ENCODE measurements around the gene RNF167.

The RNF167 gene

DNA sequence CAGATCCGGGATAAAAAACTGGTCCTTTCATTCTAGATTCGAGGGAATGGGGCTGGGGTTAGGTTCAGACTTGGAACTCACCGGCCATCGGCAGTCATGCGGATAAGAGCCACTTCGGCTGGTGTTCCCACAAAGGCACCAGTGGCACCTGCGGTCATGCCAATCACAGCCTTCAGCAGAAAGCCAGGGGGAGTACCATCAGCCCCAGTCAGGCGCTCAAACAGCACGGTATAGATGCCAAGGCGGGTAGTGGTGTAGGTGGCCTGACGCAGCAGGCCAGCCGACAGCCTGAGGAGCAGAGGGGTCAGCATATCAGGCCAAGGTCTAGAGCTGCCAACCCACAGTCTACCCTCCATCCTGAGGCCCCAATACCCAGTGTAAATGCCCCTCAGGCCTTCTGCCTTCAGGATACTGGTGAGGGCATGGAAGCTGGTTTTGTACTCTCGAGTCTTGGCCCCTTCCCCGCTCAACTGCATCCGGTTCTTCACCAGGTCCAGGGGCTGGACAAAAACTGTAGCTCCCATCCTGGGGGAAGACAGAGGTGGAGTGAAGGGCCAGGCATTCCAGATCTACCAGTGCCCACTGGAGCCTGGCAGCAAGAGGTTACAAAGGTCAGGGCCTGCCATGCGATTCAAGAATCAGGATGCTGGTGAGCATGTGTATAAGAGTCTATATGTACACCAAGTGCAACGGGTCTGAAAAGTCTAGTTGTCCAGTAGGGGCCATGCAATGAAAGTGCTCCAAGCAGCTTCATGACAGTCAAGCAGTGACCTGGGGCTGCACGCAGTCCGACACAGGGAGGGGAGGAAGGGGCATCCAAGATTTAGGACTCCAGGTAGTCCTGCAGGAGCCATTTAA is 1.2 kb upstream of the RNF167 start:
- no peak for DNase-seq (ENCODE audit: low read depth)

DNA sequence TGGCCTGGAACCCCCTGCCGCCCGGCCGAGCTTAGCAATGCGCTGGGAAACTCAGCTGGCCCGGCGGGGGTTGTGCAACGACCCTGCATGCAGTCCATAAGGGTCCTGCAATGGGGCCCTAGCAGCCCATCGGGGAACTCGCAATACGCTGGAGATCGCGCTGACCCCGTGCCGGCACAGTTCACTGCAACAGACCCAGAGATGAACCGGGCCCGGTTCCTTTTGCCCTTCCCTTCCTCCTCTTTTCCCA is 597 bp upstream of the RNF167 start:
- DNase-seq (ENCODE audit: low read depth): no peak

DNA sequence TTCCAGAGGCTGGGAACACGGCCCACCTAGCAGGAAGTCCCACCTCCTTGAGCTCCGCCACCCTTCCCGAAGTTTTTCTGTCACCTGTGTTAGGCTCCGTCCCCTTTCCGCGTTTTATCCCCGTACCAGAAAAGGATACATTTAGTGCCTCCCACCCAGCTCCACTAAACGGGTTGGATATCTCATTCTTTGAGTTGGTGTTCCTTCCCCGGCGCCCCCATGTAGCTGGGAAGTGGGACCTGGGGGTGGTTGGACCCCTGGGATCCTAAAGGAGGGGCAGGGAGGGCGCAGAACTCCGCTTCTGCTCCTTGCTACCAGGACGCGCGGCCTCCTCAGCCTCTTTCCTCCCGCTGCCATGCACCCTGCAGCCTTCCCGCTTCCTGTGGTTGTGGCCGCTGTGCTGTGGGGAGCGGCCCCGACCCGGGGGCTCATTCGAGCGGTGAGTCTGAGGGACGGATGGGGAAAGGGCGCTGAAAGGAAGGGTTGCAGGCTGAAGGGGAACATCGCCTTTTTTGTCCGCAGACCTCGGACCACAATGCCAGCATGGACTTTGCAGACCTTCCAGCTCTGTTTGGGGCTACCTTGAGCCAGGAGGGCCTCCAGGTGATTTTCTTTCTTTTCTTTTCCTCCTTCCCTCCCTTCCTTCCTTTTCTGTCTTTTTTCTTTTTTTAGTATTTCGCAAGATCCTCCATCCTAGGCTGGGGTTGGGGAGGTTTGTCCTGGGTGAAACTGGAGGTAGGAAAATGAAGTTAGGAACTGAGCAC is 669 bp downstream of the RNF167 start:
- DNase-seq (ENCODE audit: low read depth): no peak

- no peak for DNase-seq (ENCODE audit: low read depth)
These were observed 1.2 kb downstream of the RNF167 start for GRCh38 chr17:4941319-4941610.

- no peak for DNase-seq (ENCODE audit: low read depth)
These were observed 2.9 kb downstream of the RNF167 start for GRCh38 chr17:4942760-4943508.

GRCh38 chr17:4944163-4944553 is 4.1 kb downstream of the RNF167 start:
- DNase-seq (ENCODE audit: low read depth): no peak

DNA sequence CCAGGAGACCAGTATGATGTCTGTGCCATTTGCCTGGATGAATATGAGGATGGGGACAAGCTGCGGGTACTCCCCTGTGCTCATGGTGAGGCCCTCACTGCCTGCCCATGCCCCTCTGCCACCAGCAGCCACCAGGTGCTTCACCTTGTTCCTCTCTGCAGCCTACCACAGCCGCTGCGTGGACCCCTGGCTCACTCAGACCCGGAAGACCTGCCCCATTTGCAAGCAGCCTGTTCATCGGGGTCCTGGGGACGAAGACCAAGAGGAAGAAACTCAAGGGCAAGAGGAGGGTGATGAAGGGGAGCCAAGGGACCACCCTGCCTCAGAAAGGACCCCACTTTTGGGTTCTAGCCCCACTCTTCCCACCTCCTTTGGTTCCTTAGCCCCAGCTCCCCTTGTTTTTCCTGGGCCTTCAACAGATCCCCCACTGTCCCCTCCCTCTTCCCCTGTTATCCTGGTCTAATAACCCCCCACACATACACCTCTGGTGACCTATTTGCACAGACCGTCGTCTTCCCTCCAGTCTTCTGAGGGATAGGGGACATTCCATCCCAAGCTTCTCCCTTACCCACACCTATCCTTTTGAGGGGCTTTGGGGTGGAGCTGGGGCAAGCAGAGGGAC is 4.6 kb downstream of the RNF167 start:
- DNase-seq (ENCODE audit: low read depth): no peak

- peak; percentile 84 for DNase-seq (ENCODE audit: low read depth)
These were observed 5.3 kb downstream of the RNF167 start for GRCh38 chr17:4945176-4945943.

- no peak for DNase-seq (ENCODE audit: low read depth)
These were observed 5.8 kb downstream of the RNF167 start for GRCh38 chr17:4945944-4946280.

GRCh38 chr17:4946312-4946976 is 6.4 kb downstream of the RNF167 start:
- DNase-seq (ENCODE audit: low read depth): no peak

DNA sequence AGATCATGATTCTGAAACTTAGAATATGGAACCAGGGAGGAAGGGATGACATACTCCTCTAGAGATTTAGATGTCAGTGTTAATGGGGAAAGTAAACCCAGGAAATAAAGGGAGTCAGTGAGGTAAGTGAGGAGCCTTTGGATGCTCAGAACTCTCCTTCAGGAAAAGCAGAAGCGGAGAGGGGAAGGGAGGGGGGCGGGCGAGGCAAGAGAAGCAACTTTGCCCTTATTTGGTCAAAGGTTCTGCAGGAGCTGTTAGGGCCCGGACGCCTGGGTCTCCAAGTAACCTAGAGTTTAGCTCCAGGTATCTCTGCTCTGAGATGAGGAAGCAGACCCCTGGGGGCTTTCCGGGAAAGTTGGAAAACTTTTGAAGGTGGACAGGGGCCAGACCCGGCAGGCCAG is 6.9 kb downstream of the RNF167 start:
- DNase-seq (ENCODE audit: low read depth): no peak

GRCh38 chr17:4947411-4948165 is 7.5 kb downstream of the RNF167 start:
- peak; percentile 62 for DNase-seq (ENCODE audit: low read depth)

DNA sequence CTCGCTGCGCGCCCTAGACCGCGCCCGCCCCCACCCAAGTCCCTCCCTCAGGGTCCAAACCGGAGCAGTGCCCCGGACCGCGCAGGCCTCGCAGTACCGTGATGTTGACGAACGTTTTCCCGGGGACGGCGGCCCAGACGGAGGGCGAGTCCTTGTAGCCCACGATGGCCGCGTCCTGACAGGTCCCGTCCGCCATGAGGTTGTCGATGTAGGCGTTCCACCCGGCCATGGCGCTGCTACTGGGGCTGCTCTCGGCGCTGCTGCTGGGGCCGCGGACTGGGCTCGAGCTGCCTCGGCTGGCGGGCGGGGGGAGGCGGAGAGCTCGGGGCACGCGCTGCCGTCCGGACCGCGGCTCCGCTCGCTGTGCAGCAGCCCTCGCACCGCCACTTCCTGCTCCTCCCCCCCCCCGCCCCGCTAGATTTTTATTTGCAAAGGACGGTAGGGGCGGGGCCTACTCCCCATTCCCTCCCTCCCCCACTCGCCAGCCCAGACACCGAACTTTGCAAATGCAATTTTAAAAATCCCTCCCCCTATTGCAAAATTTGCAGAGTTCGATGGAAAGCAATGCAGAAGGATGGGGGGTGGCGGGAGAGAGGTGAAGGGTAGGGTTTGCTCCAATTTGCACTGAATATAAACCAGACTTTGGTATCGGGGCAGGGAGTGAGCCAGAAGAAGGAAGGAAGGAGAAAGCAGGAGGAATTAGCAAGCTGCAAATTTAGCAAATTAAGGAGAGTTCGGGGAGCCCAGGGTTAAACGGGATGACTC is 8.3 kb downstream of the RNF167 start, which contains the start of gene PFN1:
PFN1 (minus strand) TSS at position 365 of the 765 bp plus-strand sequence; CDS start at position 229, 136 bp downstream.
- peak; percentile 88 for DNase-seq (ENCODE audit: low read depth)

DNA sequence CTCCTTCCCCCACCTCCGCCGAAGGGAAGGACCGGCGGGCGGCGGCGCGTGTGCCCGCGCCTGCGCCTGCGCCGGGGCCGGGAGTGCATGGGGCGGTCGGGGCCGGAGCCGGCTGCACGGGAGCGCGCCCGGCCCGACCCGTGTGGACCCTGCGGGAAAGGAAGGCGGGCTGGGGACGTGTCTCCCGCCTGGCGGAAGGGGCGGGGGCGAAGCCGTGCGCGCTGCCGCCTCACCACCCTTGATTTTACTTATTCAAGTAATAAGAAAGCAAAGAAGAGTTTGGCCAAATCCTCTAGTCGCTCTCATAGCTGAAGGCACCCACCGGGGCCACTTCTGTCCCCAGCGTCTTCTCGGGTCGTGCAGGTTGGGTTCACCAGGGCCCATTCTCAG is 8.9 kb downstream of the RNF167 start:
- peak; percentile 77 for DNase-seq (ENCODE audit: low read depth)

DNA sequence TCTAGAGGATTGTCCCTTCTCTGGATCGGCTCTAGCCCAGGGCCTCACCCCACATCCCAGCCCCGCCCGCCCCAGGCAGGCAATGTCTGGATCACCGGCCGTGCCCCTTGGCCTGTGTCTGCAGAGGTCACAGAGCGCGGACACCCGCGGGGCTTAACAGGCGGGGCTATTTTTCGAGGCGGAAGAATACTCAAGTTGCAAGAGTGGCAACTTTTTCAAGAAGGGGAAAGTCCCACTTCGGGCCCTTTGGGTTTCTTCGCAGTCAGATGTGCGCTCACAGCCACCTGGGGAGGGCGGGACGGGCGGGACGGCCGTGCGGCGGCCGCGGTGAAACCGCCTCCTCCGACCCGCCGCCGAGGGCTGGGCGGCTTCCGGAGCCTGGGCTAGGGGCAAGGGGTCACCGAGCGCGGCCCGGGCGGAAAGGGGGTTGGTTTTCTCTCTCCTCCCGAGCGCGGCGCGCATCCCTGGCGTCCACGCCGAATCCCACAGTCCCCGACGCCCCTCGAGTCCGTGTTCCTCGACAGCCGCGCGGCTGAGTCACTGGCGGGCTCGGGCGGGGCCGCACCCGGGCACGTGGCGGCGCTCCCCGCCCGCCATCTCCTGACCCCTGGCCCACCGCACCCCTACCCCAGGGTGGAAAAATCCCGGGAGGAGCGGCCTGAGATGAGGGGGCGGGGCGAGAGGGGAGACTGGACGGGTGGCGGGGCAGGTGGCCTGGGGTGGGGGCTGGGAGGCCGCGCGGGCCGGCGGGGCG is 9.4 kb downstream of the RNF167 start:
- DNase-seq (ENCODE audit: low read depth): peak; percentile 64

- DNase-seq (ENCODE audit: low read depth): no peak
These were observed 10.1 kb downstream of the RNF167 start for GRCh38 chr17:4950075-4950745.

DNA sequence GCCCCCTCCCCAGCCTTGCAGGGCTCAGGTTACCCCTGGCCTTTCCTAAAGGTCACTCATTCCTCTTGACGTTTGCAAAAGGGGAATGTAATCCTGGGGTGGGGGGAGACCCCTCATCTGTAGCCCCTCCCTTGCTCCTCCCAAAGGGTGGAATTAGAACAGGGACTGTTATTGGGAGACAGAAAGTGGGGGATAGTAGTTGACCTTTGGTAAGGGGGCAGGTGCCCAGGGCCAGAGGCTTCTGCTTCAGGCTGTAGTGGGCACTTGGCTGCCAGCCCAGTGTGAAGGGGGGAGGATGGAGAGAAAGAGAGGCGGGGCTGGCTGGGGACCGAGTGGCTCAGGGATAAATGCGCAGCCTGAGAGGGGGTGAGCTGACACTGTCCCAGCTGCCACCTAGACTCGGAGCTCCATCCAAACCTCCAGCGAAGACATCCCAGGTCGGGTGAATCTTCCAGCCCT is 10.7 kb downstream of the RNF167 start, which contains the start of gene ENO3:
ENO3 (plus strand) TSS at position 374 of the 459 bp plus-strand sequence. CDS start 711 bp downstream, outside the sequence.
- no peak for DNase-seq (ENCODE audit: low read depth)

- DNase-seq (ENCODE audit: low read depth): no peak
These were observed 11.4 kb downstream of the RNF167 start for GRCh38 chr17:4951486-4951885.
